Neural cell (in vitro differentiated cells): Measurements from ENCODE around the gene PRELID2.

Experiments used
- CTCF ChIP-seq: fragments of 450-650 bp; IDR thresholded peaks from 2 replicates; pipeline ENCODE4 v1.5.1; 2014; ENCODE audit warnings: antibody characterized with exemption, mild to moderate bottlenecking, moderate library complexity; ENCODE audit not compliant: poor library complexity, severe bottlenecking
- EP300 ChIP-seq: fragments of 450-650 bp; conservative IDR thresholded peaks from 2 replicates; pipeline ENCODE4 v1.6.1; 2014; ENCODE audit warnings: antibody characterized with exemption, mild to moderate bottlenecking, moderate library complexity; ENCODE audit not compliant: poor library complexity, severe bottlenecking
- POLR2AphosphoS5 ChIP-seq: IDR thresholded peaks from 2 replicates; pipeline ENCODE4 v1.6.1; 2012
- SMC3 ChIP-seq: fragments of 450-650 bp; conservative IDR thresholded peaks from 2 replicates; pipeline ENCODE4 v1.6.1; 2014; ENCODE audit warnings: antibody characterized with exemption, mild to moderate bottlenecking, moderate library complexity; ENCODE audit not compliant: poor library complexity
- TF ChIP-seq, protein P1 (sequence below): IDR thresholded peaks from 2 replicates; pipeline ENCODE4 v1.6.1; 2012; ENCODE audit warnings: borderline replicate concordance

GRCh38 chr5:145775893-145776444 is 59.2 kb downstream of the PRELID2 start:
- no peak for TF ChIP-seq CTCF
- no peak for TF ChIP-seq POLR2AphosphoS5
- TF ChIP-seq SMC3 = no peak
- TF ChIP-seq, protein P1, sequence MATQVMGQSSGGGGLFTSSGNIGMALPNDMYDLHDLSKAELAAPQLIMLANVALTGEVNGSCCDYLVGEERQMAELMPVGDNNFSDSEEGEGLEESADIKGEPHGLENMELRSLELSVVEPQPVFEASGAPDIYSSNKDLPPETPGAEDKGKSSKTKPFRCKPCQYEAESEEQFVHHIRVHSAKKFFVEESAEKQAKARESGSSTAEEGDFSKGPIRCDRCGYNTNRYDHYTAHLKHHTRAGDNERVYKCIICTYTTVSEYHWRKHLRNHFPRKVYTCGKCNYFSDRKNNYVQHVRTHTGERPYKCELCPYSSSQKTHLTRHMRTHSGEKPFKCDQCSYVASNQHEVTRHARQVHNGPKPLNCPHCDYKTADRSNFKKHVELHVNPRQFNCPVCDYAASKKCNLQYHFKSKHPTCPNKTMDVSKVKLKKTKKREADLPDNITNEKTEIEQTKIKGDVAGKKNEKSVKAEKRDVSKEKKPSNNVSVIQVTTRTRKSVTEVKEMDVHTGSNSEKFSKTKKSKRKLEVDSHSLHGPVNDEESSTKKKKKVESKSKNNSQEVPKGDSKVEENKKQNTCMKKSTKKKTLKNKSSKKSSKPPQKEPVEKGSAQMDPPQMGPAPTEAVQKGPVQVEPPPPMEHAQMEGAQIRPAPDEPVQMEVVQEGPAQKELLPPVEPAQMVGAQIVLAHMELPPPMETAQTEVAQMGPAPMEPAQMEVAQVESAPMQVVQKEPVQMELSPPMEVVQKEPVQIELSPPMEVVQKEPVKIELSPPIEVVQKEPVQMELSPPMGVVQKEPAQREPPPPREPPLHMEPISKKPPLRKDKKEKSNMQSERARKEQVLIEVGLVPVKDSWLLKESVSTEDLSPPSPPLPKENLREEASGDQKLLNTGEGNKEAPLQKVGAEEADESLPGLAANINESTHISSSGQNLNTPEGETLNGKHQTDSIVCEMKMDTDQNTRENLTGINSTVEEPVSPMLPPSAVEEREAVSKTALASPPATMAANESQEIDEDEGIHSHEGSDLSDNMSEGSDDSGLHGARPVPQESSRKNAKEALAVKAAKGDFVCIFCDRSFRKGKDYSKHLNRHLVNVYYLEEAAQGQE = no peak
- no peak for TF ChIP-seq EP300
